Trophoblast cell (in vitro differentiated cells and primary cell): ENCODE data around the gene MAML3.

Experiments
- DNase-seq, 2 donors: peaks; one replicate each; pipeline ENCODE4 v3.0.0-alpha.2; 2016
- H2AFZ ChIP-seq: 2 replicates; pipeline ENCODE4 v1.6.1; 2013; ENCODE audit warnings: low read length, moderate library complexity, mild to moderate bottlenecking; ENCODE audit not compliant: insufficient read depth, poor library complexity
- H2AK5ac ChIP-seq: 2 replicates; pipeline ENCODE4 v1.6.1; 2013; ENCODE audit warnings: mild to moderate bottlenecking, low read length
- H2BK120ac ChIP-seq: 2 replicates; pipeline ENCODE4 v1.6.1; 2013; ENCODE audit warnings: low read length, mild to moderate bottlenecking, moderate library complexity; ENCODE audit not compliant: insufficient read depth, poor library complexity
- H2BK12ac ChIP-seq: 2 replicates; pipeline ENCODE4 v1.6.1; 2013; ENCODE audit warnings: mild to moderate bottlenecking, low read length, moderate library complexity
- H2BK5ac ChIP-seq: 2 replicates; pipeline ENCODE4 v1.6.1; 2013; ENCODE audit warnings: low read length, low read depth, moderate library complexity, mild to moderate bottlenecking; ENCODE audit not compliant: poor library complexity
- H3K14ac ChIP-seq: 2 replicates; pipeline ENCODE4 v1.6.1; 2013; ENCODE audit warnings: mild to moderate bottlenecking, low read length
- H3K18ac ChIP-seq: 2 replicates; pipeline ENCODE4 v1.6.1; 2013; ENCODE audit warnings: mild to moderate bottlenecking, low read length
- H3K23ac ChIP-seq: 2 replicates; pipeline ENCODE4 v1.6.1; 2013; ENCODE audit warnings: low read length
- H3K27ac ChIP-seq: 2 replicates; pipeline ENCODE4 v1.5.1; 2013; ENCODE audit warnings: low read depth, mild to moderate bottlenecking, inconsistent platforms, low read length, moderate library complexity
- H3K27me3 ChIP-seq: 2 replicates; pipeline ENCODE4 v1.6.1; 2013; ENCODE audit warnings: inconsistent platforms, mild to moderate bottlenecking, low read length, moderate library complexity; ENCODE audit not compliant: insufficient read depth
- H3K36me3 ChIP-seq, 2 experiments: 1 replicate in 1 of 2; 2 replicates in 1 of 2; pipeline ENCODE4 v1.6.1; 2013; ENCODE audit warnings: low read length in 2 of 2, mild to moderate bottlenecking in 2 of 2, moderate library complexity in 1 of 2; ENCODE audit not compliant: insufficient read depth in 2 of 2, control insufficient read depth in 1 of 2
- H3K4ac ChIP-seq: 2 replicates; pipeline ENCODE4 v1.6.1; 2013; ENCODE audit warnings: low read depth, mild to moderate bottlenecking, low read length, moderate library complexity
- H3K4me1 ChIP-seq, 2 experiments: 1 replicate in 1 of 2; 2 replicates in 1 of 2; pipeline ENCODE4 v1.6.1; 2013; ENCODE audit warnings: low read length in 2 of 2, mild to moderate bottlenecking in 2 of 2, moderate library complexity in 1 of 2; ENCODE audit not compliant: insufficient read depth in 2 of 2, control insufficient read depth in 1 of 2
- H3K4me2 ChIP-seq: 2 replicates; pipeline ENCODE4 v1.6.1; 2013; ENCODE audit warnings: inconsistent platforms, mild to moderate bottlenecking, low read length, moderate library complexity
- H3K4me3 ChIP-seq: 2 replicates; pipeline ENCODE4 v1.5.1; 2013; ENCODE audit warnings: mild to moderate bottlenecking, low read depth, low read length, inconsistent platforms
- H3K79me1 ChIP-seq: one replicate; pipeline ENCODE4 v1.6.1; 2013; ENCODE audit warnings: low read length
- H3K79me2 ChIP-seq: 2 replicates; pipeline ENCODE4 v1.6.1; 2013; ENCODE audit warnings: low read length, mild to moderate bottlenecking; ENCODE audit not compliant: control insufficient read depth, insufficient read depth, poor library complexity
- H3K9ac ChIP-seq: 2 replicates; pipeline ENCODE4 v1.6.1; 2013; ENCODE audit warnings: mild to moderate bottlenecking, low read length
- H3K9me3 ChIP-seq: 2 replicates; pipeline ENCODE4 v1.6.1; 2013; ENCODE audit warnings: low read depth, mild to moderate bottlenecking, control low read depth, inconsistent platforms, low read length; ENCODE audit not compliant: insufficient read depth
- H4K12ac ChIP-seq: 2 replicates; pipeline ENCODE4 v1.6.1; 2013; ENCODE audit warnings: low read depth, mild to moderate bottlenecking, low read length, moderate library complexity
- H4K8ac ChIP-seq: 2 replicates; pipeline ENCODE4 v1.6.1; 2013; ENCODE audit warnings: low read depth, mild to moderate bottlenecking, low read length, moderate library complexity
- H4K91ac ChIP-seq: one replicate; pipeline ENCODE4 v1.6.1; 2013; ENCODE audit warnings: low read depth, mild to moderate bottlenecking, low read length, moderate library complexity
- WGBS: extraction: QIAGEN DNeasy Blood & Tissue Kit; methylation state at CpG from one replicate; pipeline ENCODE4 v1.1.7; 2013; ENCODE audit warnings: missing lambda C conversion rate; ENCODE audit not compliant: insufficient read length, insufficient coverage; ENCODE audit errors: extremely low coverage; 5-methylcytosine and 5-hydroxymethylcytosine counted together

MAML3 gene

DNA sequence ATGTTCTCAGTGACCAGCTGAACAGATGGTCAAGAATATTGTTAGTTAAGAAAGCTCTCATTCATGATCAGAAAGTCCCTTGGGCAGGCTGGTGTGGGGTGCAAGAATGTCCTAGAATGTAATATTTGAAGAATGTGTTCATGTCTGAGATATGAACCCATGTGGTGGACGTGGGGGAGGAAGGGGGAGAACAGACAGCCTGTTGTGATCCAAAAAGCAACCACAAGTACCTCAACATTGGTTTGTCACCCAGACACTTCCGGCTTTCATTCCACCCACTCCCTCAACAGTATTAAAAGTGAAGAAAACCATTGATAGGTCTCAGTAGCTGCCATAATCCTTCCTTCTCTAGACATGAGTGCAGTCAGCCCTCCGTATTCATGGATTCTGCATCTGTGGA lies 82.2 kb downstream of the MAML3 start:
- DNase-seq, result peak in 1 of 2 donors; percentile 29
- peaks cover 8 to 20% of the 10 kb centered on the region in 2 experiments for H3K4me1 ChIP-seq

DNA sequence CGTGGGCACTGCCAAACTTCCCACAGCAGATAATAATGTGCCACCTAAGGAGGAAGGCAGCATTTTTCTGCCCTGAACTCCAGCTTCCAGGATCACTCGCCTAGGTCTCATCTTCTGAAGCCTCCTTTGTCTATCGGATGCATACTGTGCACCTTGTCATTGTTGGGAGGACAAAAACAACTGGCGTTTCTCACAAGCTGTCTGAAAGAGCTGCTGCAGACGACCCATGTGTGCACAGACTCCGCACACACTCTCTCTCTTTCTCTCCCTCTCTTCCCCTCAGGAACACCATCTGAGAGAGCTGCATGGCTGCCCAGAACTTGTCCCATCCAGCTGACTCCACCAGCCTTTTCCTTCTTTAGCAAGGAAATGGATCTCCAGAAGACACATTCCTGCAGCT lies 83.0 kb downstream of the MAML3 start:
- Histone ChIP-seq H3K27me3 (no peaks in the 10 kb centered on the region), H3K4me2 (no peak overlapping the region), H2AK5ac (no peak overlapping the region), H2BK12ac (peak overlapping the region; percentile 16), H3K23ac (no peak overlapping the region), H3K4ac (no peak overlapping the region), H3K9me3 (no peaks in the 10 kb centered on the region), H3K36me3 (no peaks in the 10 kb centered on the region), H3K4me1 (peaks cover 8 to 23% of the 10 kb centered on the region in 2 experiments), H4K12ac (no peak overlapping the region), H3K79me1 (peaks cover 15% of the 10 kb centered on the region), H4K8ac (no peak overlapping the region), H2BK5ac (no peak overlapping the region), H4K91ac (peak overlapping the region; percentile 49), H2BK120ac (no peak overlapping the region), H3K4me3 (no peak overlapping the region), H2AFZ (no peak overlapping the region), H3K14ac (no peak overlapping the region), H3K9ac (no peak overlapping the region), H3K79me2 (peaks cover 2% of the 10 kb centered on the region), H3K27ac (no peak overlapping the region), H3K18ac (no peak overlapping the region)
- DNase-seq, result no peak
- WGBS, result no CpG with 5 or more reads among the region's 6 CpGs

More for the DNA sequence above, 82.2 kb downstream of the MAML3 start:
- Histone ChIP-seq H3K14ac (no peak overlapping the region), H3K36me3 (no peaks in the 10 kb centered on the region), H3K18ac (no peak overlapping the region), H2AFZ (no peak overlapping the region), H3K27me3 (no peaks in the 10 kb centered on the region), H2BK5ac (no peak overlapping the region), H3K4me2 (no peak overlapping the region), H3K9ac (no peak overlapping the region), H3K79me1 (peaks cover 15% of the 10 kb centered on the region), H2BK120ac (no peak overlapping the region), H3K23ac (no peak overlapping the region), H3K4me3 (no peak overlapping the region), H3K9me3 (no peaks in the 10 kb centered on the region), H3K27ac (no peak overlapping the region), H2AK5ac (no peak overlapping the region), H3K4ac (no peak overlapping the region), H4K8ac (no peak overlapping the region), H4K91ac (no peak overlapping the region), H4K12ac (no peak overlapping the region), H2BK12ac (peak overlapping the region; percentile 12), H3K79me2 (peaks cover 2% of the 10 kb centered on the region)
- WGBS, result no CpG with 5 or more reads among the region's 3 CpGs

DNA sequence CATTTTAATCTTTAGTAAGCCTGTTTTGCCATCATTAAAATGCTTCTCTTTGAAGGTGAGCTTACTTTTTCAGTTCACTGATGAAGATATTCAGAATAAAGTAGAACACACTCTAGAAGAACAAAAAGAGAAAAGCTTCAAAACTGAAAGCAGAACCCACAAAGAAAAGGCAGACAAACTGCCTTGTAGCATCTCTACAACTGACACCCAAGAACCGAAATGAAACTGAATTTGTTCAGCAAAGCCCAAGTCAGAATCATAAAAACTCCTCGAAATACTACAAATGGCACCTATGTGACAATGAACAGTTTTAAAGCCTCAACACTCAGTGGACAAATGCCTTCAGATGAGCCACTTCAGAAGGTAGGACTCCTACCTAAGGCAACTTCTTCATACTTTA lies 83.6 kb downstream of the MAML3 start:
- H2AK5ac ChIP-seq, result no peak overlapping the region
- H2BK12ac ChIP-seq, result no peak overlapping the region
- no peak overlapping the region for H3K4me3 ChIP-seq

DNA sequence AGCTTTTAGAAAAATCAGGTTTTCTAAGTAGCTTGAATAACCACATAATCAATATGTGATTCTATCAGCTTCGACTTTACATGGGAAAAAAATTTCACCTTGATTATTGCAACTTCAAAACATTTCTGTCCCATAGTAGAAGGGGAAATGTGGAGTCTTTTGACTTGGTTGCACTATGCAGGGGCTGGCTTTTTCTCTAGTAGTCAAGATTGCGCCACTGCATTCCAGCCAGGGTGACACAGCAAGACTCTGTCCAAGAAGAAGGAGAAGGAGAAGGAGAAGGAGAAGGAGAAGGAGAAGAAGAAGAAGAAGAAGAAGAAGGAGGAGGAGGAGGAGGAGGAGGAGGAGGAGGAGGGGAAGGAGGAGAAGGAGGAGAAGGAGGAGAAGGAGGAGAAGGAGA lies 84.9 kb downstream of the MAML3 start:
- Histone ChIP-seq H3K27ac (no peak overlapping the region), H3K27me3 (no peaks in the 10 kb centered on the region), H3K4me2 (no peak overlapping the region), H3K14ac (no peak overlapping the region), H3K79me1 (peaks cover 25% of the 10 kb centered on the region), H4K12ac (no peak overlapping the region), H3K4ac (no peak overlapping the region), H3K4me1 (peaks cover 8 to 34% of the 10 kb centered on the region in 2 experiments), H2BK12ac (no peak overlapping the region), H3K4me3 (no peak overlapping the region), H3K79me2 (peaks cover 6% of the 10 kb centered on the region), H3K9me3 (no peaks in the 10 kb centered on the region), H2AK5ac (no peak overlapping the region), H2AFZ (no peak overlapping the region), H3K9ac (no peak overlapping the region), H2BK120ac (no peak overlapping the region), H3K36me3 (no peaks in the 10 kb centered on the region), H3K23ac (no peak overlapping the region), H4K91ac (no peak overlapping the region), H4K8ac (no peak overlapping the region), H2BK5ac (no peak overlapping the region), H3K18ac (no peak overlapping the region)
- DNase-seq, result peak in 1 of 2 donors; percentile 70
- no CpG with 5 or more reads among the region's 2 CpGs for WGBS

More for the DNA sequence above, 83.6 kb downstream of the MAML3 start:
- Histone ChIP-seq H3K27me3 (no peaks in the 10 kb centered on the region), H3K4me1 (peaks cover 8 to 29% of the 10 kb centered on the region in 2 experiments), H3K36me3 (no peaks in the 10 kb centered on the region), H4K91ac (no peak overlapping the region), H3K9ac (no peak overlapping the region), H3K4me2 (no peak overlapping the region), H3K27ac (no peak overlapping the region), H3K79me2 (peaks cover 2% of the 10 kb centered on the region), H3K18ac (no peak overlapping the region), H4K12ac (no peak overlapping the region), H3K4ac (no peak overlapping the region), H2AFZ (no peak overlapping the region), H3K14ac (no peak overlapping the region), H3K23ac (no peak overlapping the region), H4K8ac (no peak overlapping the region), H2BK120ac (no peak overlapping the region), H3K79me1 (peaks cover 18% of the 10 kb centered on the region), H2BK5ac (no peak overlapping the region), H3K9me3 (no peaks in the 10 kb centered on the region)
- DNase-seq, result no peak
- WGBS, result no CpG with 5 or more reads among the region's 2 CpGs
